Esophagus squamous epithelium (tissue), 5 donors: ENCODE results near the gene TPD52L2. TPM values are rescaled to one million over a fixed set of nuclear protein-coding genes. Genes with fewer than 3 reads are reported as not detected.

Experiments used
- DNase-seq: peaks from one replicate; lab custom pipeline; 2025; lab: John Stamatoyannopoulos, UW
- H3K27ac ChIP-seq, 4 donors: fragments of 200-600 bp; sonication (generic); one replicate each; pipeline ENCODE4 v1.5.1; 2016 to 2019; ENCODE audit warnings: mild to moderate bottlenecking in 1 of 4
- H3K27me3 ChIP-seq, 4 donors: fragments of 200-600 bp; sonication (generic); 1 replicate in 3 of 4; 2 replicates in 1 of 4; pipeline versions ENCODE4 v1.5.1 to v1.6.0; 2017 to 2021; ENCODE audit warnings: antibody characterized with exemption in 1 of 4
- H3K36me3 ChIP-seq, 3 donors: fragments of 200-600 bp; sonication (generic); one replicate each; pipeline ENCODE4 v1.5.1; 2016 to 2019
- H3K4me1 ChIP-seq, 3 donors: fragments of 200-600 bp; sonication (generic); one replicate each; pipeline ENCODE4 v1.5.1; 2017 to 2019
- H3K4me3 ChIP-seq, 4 donors: fragments of 200-600 bp; sonication (generic); 1 replicate in 3 of 4; 2 replicates in 1 of 4; pipeline ENCODE4 v1.5.1; 2016 to 2019; ENCODE audit warnings: mild to moderate bottlenecking in 2 of 4, moderate library complexity in 1 of 4
- H3K9me3 ChIP-seq, 3 donors: fragments of 200-600 bp; sonication (generic); one replicate each; pipeline ENCODE4 v1.5.1; 2016 to 2019
- POLR2A ChIP-seq, 4 donors: fragments of 450-650 bp; IDR thresholded peaks; one replicate each; pipeline ENCODE4 v1.6.1; 2017; ENCODE audit warnings: antibody characterized with exemption in 4 of 4, mild to moderate bottlenecking in 4 of 4, moderate library complexity in 3 of 4
- WGBS, 2 donors: methylation state at CpG; one replicate each; pipeline ENCODE4 v1.1.5; 2018; 5-methylcytosine and 5-hydroxymethylcytosine counted together
- intact Hi-C: fragments of 100-400 bp; cut with DNase I; formaldehyde crosslinking; loops from one replicate; pipeline ENCODE4 v1.15.0; 2022
- total RNA-seq, 4 donors: library from RNA; depleted of rRNA; stranded (reverse); fragments of >200 nt; gene quantifications; one replicate each; pipeline ENCODE4 v1.1.0, GENCODE V29; 2016
- TF ChIP-seq, protein P1 (sequence below), 6 experiments: fragments of 450-650 bp in 4 of 6; fragments of 200-600 bp in 2 of 6; sonication (generic) in 2 of 6; IDR thresholded peaks; one replicate each; pipeline ENCODE4 v1.5.1; 2016 to 2019; ENCODE audit warnings: antibody characterized with exemption in 6 of 6, mild to moderate bottlenecking in 4 of 6, moderate library complexity in 4 of 6
- donor health status: DM: yes; HTN: yes; CAD: no.

Gene TPD52L2
- total RNA-seq, 4 donors from 2014 or later, result 97.1 to 124 (median 116) TPM

- TF ChIP-seq POLR2A (IDR thresholded peaks at IDR 0.05), result no peak
- TF ChIP-seq, protein P1, sequence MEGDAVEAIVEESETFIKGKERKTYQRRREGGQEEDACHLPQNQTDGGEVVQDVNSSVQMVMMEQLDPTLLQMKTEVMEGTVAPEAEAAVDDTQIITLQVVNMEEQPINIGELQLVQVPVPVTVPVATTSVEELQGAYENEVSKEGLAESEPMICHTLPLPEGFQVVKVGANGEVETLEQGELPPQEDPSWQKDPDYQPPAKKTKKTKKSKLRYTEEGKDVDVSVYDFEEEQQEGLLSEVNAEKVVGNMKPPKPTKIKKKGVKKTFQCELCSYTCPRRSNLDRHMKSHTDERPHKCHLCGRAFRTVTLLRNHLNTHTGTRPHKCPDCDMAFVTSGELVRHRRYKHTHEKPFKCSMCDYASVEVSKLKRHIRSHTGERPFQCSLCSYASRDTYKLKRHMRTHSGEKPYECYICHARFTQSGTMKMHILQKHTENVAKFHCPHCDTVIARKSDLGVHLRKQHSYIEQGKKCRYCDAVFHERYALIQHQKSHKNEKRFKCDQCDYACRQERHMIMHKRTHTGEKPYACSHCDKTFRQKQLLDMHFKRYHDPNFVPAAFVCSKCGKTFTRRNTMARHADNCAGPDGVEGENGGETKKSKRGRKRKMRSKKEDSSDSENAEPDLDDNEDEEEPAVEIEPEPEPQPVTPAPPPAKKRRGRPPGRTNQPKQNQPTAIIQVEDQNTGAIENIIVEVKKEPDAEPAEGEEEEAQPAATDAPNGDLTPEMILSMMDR (IDR thresholded peaks at IDR 0.05), result no peak
- H3K4me3 ChIP-seq, result no peak overlapping the region
These were observed 33.0 kb downstream of the TPD52L2 start for GRCh38 chr20:63897978-63898561.

GRCh38 chr20:63898882-63899558, 34.0 kb downstream of the TPD52L2 start:
- intact Hi-C loops, result no loop called here
- no peak for TF ChIP-seq POLR2A (IDR thresholded peaks at IDR 0.05)
- TF ChIP-seq, protein P1 (IDR thresholded peaks at IDR 0.05), result no peak
- no peak for DNase-seq
- peaks cover 0 to 33% (median 0%) of the 10 kb centered on the region in 3 donors for H3K36me3 ChIP-seq
- no peak overlapping the region for H3K27ac ChIP-seq
- no peak overlapping the region for H3K4me3 ChIP-seq
- WGBS, 2 donors, result 71 to 88% methylated on average over 8 to 10 of the region's 10 CpGs
- H3K9me3 ChIP-seq, result no peaks in the 10 kb centered on the region
- peaks cover 18 to 88% (median 29%) of the 10 kb centered on the region in 3 donors for H3K4me1 ChIP-seq
- H3K27me3 ChIP-seq, result no peaks in the 10 kb centered on the region

More at GRCh38 chr20:63897978-63898561, 33.0 kb downstream of the TPD52L2 start:
- H3K27ac ChIP-seq, result no peak overlapping the region
- intact Hi-C loops, result no loop called here
- H3K4me1 ChIP-seq, result peaks cover 20 to 83% (median 29%) of the 10 kb centered on the region in 3 donors
- H3K36me3 ChIP-seq, result peaks cover 0 to 29% (median 0%) of the 10 kb centered on the region in 3 donors
- no peak for DNase-seq
- no peaks in the 10 kb centered on the region for H3K9me3 ChIP-seq
- WGBS, 2 donors, result 81 to 82% methylated on average over 6 of the region's 6 CpGs
- H3K27me3 ChIP-seq, result no peaks in the 10 kb centered on the region

DNA sequence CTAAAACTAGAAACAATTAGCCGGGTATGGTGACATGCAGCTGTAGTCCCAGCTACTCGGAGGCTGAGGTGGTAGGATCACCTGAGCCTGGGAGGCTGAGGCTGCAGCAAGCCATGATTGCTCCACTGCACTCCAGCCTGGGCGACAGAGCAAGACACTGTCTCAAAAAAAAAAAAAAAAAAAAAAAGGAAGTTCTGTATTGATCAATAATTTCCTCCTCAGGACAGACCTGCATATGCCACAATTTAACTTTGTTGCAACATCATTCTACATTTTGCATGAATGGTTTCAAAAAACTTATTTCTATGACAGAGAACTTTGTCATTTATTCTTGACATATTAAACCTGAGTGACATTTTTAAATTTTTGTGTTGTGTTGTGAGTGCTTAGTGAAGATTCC, 35.3 kb downstream of the TPD52L2 start:
- no peaks in the 10 kb centered on the region for H3K9me3 ChIP-seq
- TF ChIP-seq, protein P1 (IDR thresholded peaks at IDR 0.05), result no peak
- TF ChIP-seq POLR2A (IDR thresholded peaks at IDR 0.05), result no peak
- H3K36me3 ChIP-seq, result peaks cover 0 to 45% (median 0%) of the 10 kb centered on the region in 3 donors
- no peaks in the 10 kb centered on the region for H3K27me3 ChIP-seq
- intact Hi-C loops, result no loop called here
- H3K4me3 ChIP-seq, result no peak overlapping the region
- 56 to 69% methylated on average over 3 of the region's 3 CpGs for WGBS, 2 donors
- H3K4me1 ChIP-seq, result peaks cover 15 to 89% (median 23%) of the 10 kb centered on the region in 3 donors
- peak overlapping the region in 2 of 4 donors; percentile 22 to 48 for H3K27ac ChIP-seq
- no peak for DNase-seq

GRCh38 chr20:63903796-63904561, 38.9 kb downstream of the TPD52L2 start:
- no peak for TF ChIP-seq POLR2A (IDR thresholded peaks at IDR 0.05)
- TF ChIP-seq, protein P1 (IDR thresholded peaks at IDR 0.05), result no peak

More at GRCh38 chr20:63903796-63904561, 38.9 kb downstream of the TPD52L2 start:
- Histone ChIP-seq H3K4me1 (peaks cover 0 to 79% (median 1%) of the 10 kb centered on the region in 3 donors), H3K36me3 (peaks cover 0 to 39% (median 0%) of the 10 kb centered on the region in 3 donors), H3K4me3 (no peak overlapping the region), H3K27me3 (no peaks in the 10 kb centered on the region), H3K9me3 (no peaks in the 10 kb centered on the region), H3K27ac (peak overlapping the region in 1 of 4 donors; percentile 17)
- DNase-seq, result no peak
- intact Hi-C loops, result no loop called here
- 67 to 79% methylated on average over 10 of the region's 11 CpGs for WGBS, 2 donors
